ENCODE results near the gene PIP. TPM values are rescaled to one million over a fixed set of nuclear protein-coding genes. Genes with fewer than 3 reads are reported as not detected.
"Not testable (repeated sequence)": the region's sequence is repeated elsewhere in the genome, so short reads cannot be mapped to it uniquely, and the experiment has no call there.

PIP gene
- total RNA-seq = 1 to 10 TPM in 1 of 4 donors, not detected in 3; 6.8 TPM

- Histone ChIP-seq H3K9me3 (no peaks in the 10 kb centered on the region), H3K27ac (no peak within 1 kb of the TSS), H3K36me3 (no peaks in the 10 kb centered on the region), H3K27me3 (no peaks in the 10 kb centered on the region), H3K4me3 (no peak within 1 kb of the TSS), H3K4me1 (no peaks in the 10 kb centered on the region)
- ATAC-seq = no peak
- 0 to 38% methylated on average over 2 to 4 of the region's 4 CpGs for WGBS, 2 donors (ENCODE audit: low coverage in 1 of 2)
- TF ChIP-seq CTCF (IDR thresholded peaks at IDR 0.05) = no peak
These were observed at the start of gene PIP for GRCh38 chr7:143131781-143132180. TSS of gene PIP (plus strand) at chr7:143132077. CDS start at chr7:143132117, 40 bp downstream.

GRCh38 chr7:143085109-143085508 is 46.8 kb upstream of the PIP start:
- no peaks in the 10 kb centered on the region for H3K4me1 ChIP-seq
- H3K36me3 ChIP-seq = no peaks in the 10 kb centered on the region
- no peak overlapping the region for H3K4me3 ChIP-seq
- H3K9me3 ChIP-seq = peaks cover 0 to 36% (median 0%) of the 10 kb centered on the region in 3 donors
- no peak for TF ChIP-seq CTCF (IDR thresholded peaks at IDR 0.05)
- TF ChIP-seq POLR2AphosphoS5 (IDR thresholded peaks at IDR 0.05) = no peak
- no peak for TF ChIP-seq POLR2A (IDR thresholded peaks at IDR 0.05)
- no peak for TF ChIP-seq EP300 (IDR thresholded peaks at IDR 0.05)
- no peaks in the 10 kb centered on the region for H3K27me3 ChIP-seq
- no peak overlapping the region for H3K27ac ChIP-seq
- no peak for ATAC-seq
- 67 to 78% methylated on average over 1 of the region's 1 CpG for WGBS, 2 donors (ENCODE audit: low coverage in 1 of 2)

GRCh38 chr7:143085610-143086009 is 46.3 kb upstream of the PIP start:
- not testable (repeated sequence) for H3K4me3 ChIP-seq, ATAC-seq, H3K27ac ChIP-seq, H3K27me3 ChIP-seq, H3K4me1 ChIP-seq, H3K36me3 ChIP-seq
- WGBS, 2 donors (ENCODE audit: low coverage in 1 of 2) = 61 to 69% methylated on average over 2 to 3 of the region's 3 CpGs
- peaks cover 0 to 31% (median 0%) of the 10 kb centered on the region in 3 donors for H3K9me3 ChIP-seq

GRCh38 chr7:143088549-143089231 is 43.2 kb upstream of the PIP start:
- not testable (repeated sequence) for ATAC-seq, H3K4me1 ChIP-seq, H3K27ac ChIP-seq, H3K27me3 ChIP-seq, H3K36me3 ChIP-seq, H3K4me3 ChIP-seq
- H3K9me3 ChIP-seq = peaks cover 0 to 32% (median 0%) of the 10 kb centered on the region in 3 donors
- WGBS, 2 donors (ENCODE audit: low coverage in 1 of 2) = 68% methylated on average over 4 of the region's 16 CpGs; no CpG with 5 or more reads in 1 of the 2 donors

- TF ChIP-seq CTCF (IDR thresholded peaks at IDR 0.05) = no peak
- no peak for TF ChIP-seq EP300 (IDR thresholded peaks at IDR 0.05)
- no peak for TF ChIP-seq POLR2AphosphoS5 (IDR thresholded peaks at IDR 0.05)
- TF ChIP-seq POLR2A (IDR thresholded peaks at IDR 0.05) = no peak
- H3K27ac ChIP-seq = no peak overlapping the region
- peaks cover 0 to 48% (median 0%) of the 10 kb centered on the region in 3 donors for H3K9me3 ChIP-seq
- 84 to 100% methylated on average over 2 of the region's 2 CpGs for WGBS, 2 donors (ENCODE audit: low coverage in 1 of 2)
- no peaks in the 10 kb centered on the region for H3K27me3 ChIP-seq
- no peaks in the 10 kb centered on the region for H3K36me3 ChIP-seq
- no peak overlapping the region for H3K4me3 ChIP-seq
- ATAC-seq = no peak
- no peaks in the 10 kb centered on the region for H3K4me1 ChIP-seq
These were observed 35.7 kb upstream of the PIP start for GRCh38 chr7:143096146-143096545.

GRCh38 chr7:143099579-143099978 is 32.3 kb upstream of the PIP start:
- not testable (repeated sequence) for H3K27me3 ChIP-seq, H3K27ac ChIP-seq, H3K4me3 ChIP-seq, H3K4me1 ChIP-seq, ATAC-seq, H3K36me3 ChIP-seq
- H3K9me3 ChIP-seq = peaks cover 0 to 45% (median 0%) of the 10 kb centered on the region in 3 donors
- 81 to 88% methylated on average over 1 of the region's 1 CpG for WGBS, 2 donors (ENCODE audit: low coverage in 1 of 2)

Measured in gastroesophageal sphincter (tissue), 4 donors.